Common myeloid progenitor, CD34-positive (primary cell): Measurements from ENCODE around the gene MSI2.

Source experiments
- CTCF ChIA-PET: fragments of 350-600 bp; sonication (Branson Sonifier 250); formaldehyde crosslinking; loops from one replicate; lab custom pipeline; 2021; ENCODE audit warnings: antibody characterized with exemption; lab: Charles Lee
- POLR2A ChIA-PET: fragments of 350-600 bp; sonication (Branson Sonifier 250); formaldehyde crosslinking; loops from one replicate; lab custom pipeline; 2021; ENCODE audit warnings: antibody characterized with exemption; lab: Charles Lee
- DNase-seq, 3 donors: peaks; one replicate each; pipeline versions ENCODE4 v3.0.0 to v3.0.0-alpha.2; 2013
- H3K27ac ChIP-seq, 2 experiments: 1 replicate in 1 of 2; 2 replicates in 1 of 2; pipeline ENCODE4 v1.7.0; 2013; ENCODE audit warnings: inconsistent platforms in 2 of 2, low read length in 2 of 2, mild to moderate bottlenecking in 2 of 2, low read depth in 1 of 2, moderate library complexity in 1 of 2; ENCODE audit not compliant: severe bottlenecking in 2 of 2, insufficient read depth in 1 of 2, poor library complexity in 1 of 2
- H3K27me3 ChIP-seq, 5 experiments: replicated peaks in 2 of 5; 1 replicate in 3 of 5; 2 replicates in 2 of 5; pipeline versions ENCODE4 v1.6.1 to v1.7.0; 2013; ENCODE audit warnings: low read length in 4 of 5, mild to moderate bottlenecking in 2 of 5, moderate library complexity in 2 of 5, inconsistent platforms in 1 of 5; ENCODE audit not compliant: insufficient read depth in 5 of 5, control insufficient read depth in 4 of 5
- H3K36me3 ChIP-seq, 4 experiments: 1 replicate in 2 of 4; 2 replicates in 2 of 4; pipeline versions ENCODE4 v1.6.1 to v1.7.0; 2013; ENCODE audit warnings: low read length in 3 of 4, control low read depth in 1 of 4, mild to moderate bottlenecking in 1 of 4; ENCODE audit not compliant: control insufficient read depth in 4 of 4, insufficient read depth in 4 of 4
- H3K4me1 ChIP-seq, 4 experiments: 1 replicate in 3 of 4; 2 replicates in 1 of 4; pipeline versions ENCODE4 v1.6.1 to v1.7.1; 2013; ENCODE audit warnings: low read length in 3 of 4, mild to moderate bottlenecking in 3 of 4, control low read depth in 1 of 4, inconsistent platforms in 1 of 4, moderate library complexity in 1 of 4; ENCODE audit not compliant: control insufficient read depth in 4 of 4, insufficient read depth in 4 of 4; ENCODE audit errors: control extremely low read depth in 1 of 4
- H3K4me3 ChIP-seq, 7 experiments: 1 replicate in 4 of 7; 2 replicates in 3 of 7; pipeline versions ENCODE4 v1.5.1 to v1.7.0; 2013; ENCODE audit warnings: mild to moderate bottlenecking in 7 of 7, low read length in 6 of 7, moderate library complexity in 6 of 7, inconsistent platforms in 2 of 7, low read depth in 2 of 7, control low read depth in 1 of 7; ENCODE audit not compliant: insufficient read depth in 4 of 7, control insufficient read depth in 1 of 7; ENCODE audit errors: extremely low read depth in 1 of 7
- H3K9me3 ChIP-seq, 5 experiments: 1 replicate in 4 of 5; 2 replicates in 1 of 5; pipeline versions ENCODE4 v1.6.1 to v1.7.1; 2013; ENCODE audit warnings: low read length in 4 of 5, mild to moderate bottlenecking in 2 of 5, inconsistent platforms in 1 of 5, low read depth in 1 of 5, moderate library complexity in 1 of 5; ENCODE audit not compliant: control insufficient read depth in 4 of 5, insufficient read depth in 2 of 5; ENCODE audit errors: control extremely low read depth in 1 of 5
- WGBS: methylation state at CpG from one replicate; pipeline ENCODE4 v1.1.5; 2013; ENCODE audit not compliant: insufficient coverage; 5-methylcytosine and 5-hydroxymethylcytosine counted together

MSI2 gene

DNA sequence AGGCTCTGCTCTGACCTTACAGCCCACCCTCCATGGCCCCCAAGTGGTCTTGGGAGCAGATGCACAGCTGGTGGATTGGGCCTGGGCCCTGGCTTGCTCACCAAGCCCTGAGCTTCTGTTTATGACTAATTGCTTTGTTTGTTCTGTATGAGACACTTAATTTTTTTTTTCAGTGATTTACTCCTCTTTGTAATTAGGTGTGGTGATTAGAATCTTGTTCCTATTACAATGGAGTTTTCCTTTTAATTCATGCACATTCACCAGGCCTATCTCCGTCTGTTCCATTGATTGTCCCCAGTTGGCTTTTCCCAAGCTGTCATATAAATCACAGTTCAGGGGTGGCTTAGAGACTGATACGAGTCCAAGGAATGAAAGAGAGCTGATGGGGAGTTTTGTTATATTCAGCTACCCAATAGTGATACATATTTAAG is 246.5 kb downstream of the MSI2 start:
- peaks cover 0 to 72% (median 46%) of the 10 kb centered on the region in 4 experiments for H3K4me1 ChIP-seq
- peaks cover 4 to 49% (median 9%) of the 10 kb centered on the region in 4 experiments for H3K36me3 ChIP-seq
- CTCF ChIA-PET, result interaction anchor here (1.5 kb wide), 1 partner anchor 13 kb away, joined by 4 read pairs; no protein-coding TSS in a partner anchor
- no peak overlapping the region for H3K27ac ChIP-seq
- no peaks in the 10 kb centered on the region for H3K9me3 ChIP-seq
- POLR2A ChIA-PET, result no interaction called here
- no peak for DNase-seq
- no CpG with 5 or more reads among the region's 2 CpGs for WGBS
- no peaks in the 10 kb centered on the region for H3K27me3 ChIP-seq
- H3K4me3 ChIP-seq, result no peak overlapping the region

DNA sequence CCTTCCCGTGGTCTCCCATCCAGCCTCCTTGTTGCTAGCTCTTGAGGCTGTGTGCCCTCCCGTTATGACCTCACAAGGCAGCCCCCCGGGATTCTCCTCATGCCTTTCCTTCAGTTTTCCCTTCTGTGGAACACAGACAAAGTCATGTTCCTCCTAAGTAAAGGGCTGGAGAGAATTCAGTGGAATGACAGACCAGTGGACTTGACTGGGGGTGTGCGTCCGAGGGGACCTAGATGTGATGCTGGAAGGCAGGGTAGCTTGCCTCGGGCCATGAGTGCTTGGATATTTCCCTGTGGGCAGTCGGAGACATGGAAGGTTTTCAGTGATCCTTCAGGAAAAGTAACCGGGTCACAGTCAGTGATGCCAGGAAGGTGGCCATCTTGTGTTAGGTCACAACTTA is 247.9 kb downstream of the MSI2 start:
- CTCF ChIA-PET, result interaction anchor here (1.5 to 1.9 kb wide), 2 partner anchors 11 to 15 kb away, joined by 4 to 5 read pairs; no protein-coding TSS in a partner anchor
- Histone ChIP-seq H3K9me3 (no peaks in the 10 kb centered on the region), H3K4me3 (no peak overlapping the region), H3K27ac (no peak overlapping the region), H3K36me3 (peaks cover 3 to 60% (median 7%) of the 10 kb centered on the region in 4 experiments), H3K4me1 (peaks cover 0 to 70% (median 43%) of the 10 kb centered on the region in 4 experiments), H3K27me3 (no peaks in the 10 kb centered on the region)
- DNase-seq, result no peak
- POLR2A ChIA-PET, result no interaction called here
- WGBS, result 94% methylated on average over 7 of the region's 8 CpGs

GRCh38 chr17:57505841-57506773 is 249.8 kb downstream of the MSI2 start:
- WGBS, result 81% methylated on average over 15 of the region's 21 CpGs
- no peak for DNase-seq
- Histone ChIP-seq H3K4me3 (no peak overlapping the region), H3K27me3 (no peaks in the 10 kb centered on the region), H3K9me3 (no peaks in the 10 kb centered on the region), H3K4me1 (peaks cover 0 to 67% (median 42%) of the 10 kb centered on the region in 4 experiments), H3K27ac (peak overlapping the region; percentile 13 to 41), H3K36me3 (peaks cover 3 to 61% (median 11%) of the 10 kb centered on the region in 4 experiments)
- ChIA-PET POLR2A (no interaction called here), CTCF (interaction anchor here (0.9 to 1.9 kb wide), 2 partner anchors 12 to 13 kb away, joined by 3 to 5 read pairs; no protein-coding TSS in a partner anchor)

DNA sequence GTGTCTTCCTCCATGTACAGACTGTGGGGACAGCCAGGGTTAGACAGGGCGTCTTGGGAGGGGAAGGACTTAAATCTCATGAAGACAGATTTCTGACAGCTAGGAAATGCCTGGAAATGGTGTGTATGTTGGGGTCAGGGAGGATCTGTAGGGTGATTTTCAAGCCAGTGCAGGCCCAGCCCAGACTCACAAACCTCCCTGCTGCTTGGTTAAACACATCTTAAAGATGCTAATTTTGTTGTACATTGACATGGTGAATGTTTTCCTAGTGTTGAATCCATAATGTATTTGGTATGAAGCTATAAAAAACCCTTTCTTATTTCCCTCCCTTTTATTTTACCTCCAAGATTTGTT is 250.4 kb downstream of the MSI2 start:
- H3K27ac ChIP-seq, result peak overlapping the region in 1 of 2 experiments; percentile 41
- H3K4me1 ChIP-seq, result peaks cover 0 to 69% (median 46%) of the 10 kb centered on the region in 4 experiments
- peaks cover 3 to 61% (median 15%) of the 10 kb centered on the region in 4 experiments for H3K36me3 ChIP-seq
- DNase-seq, result no peak
- H3K27me3 ChIP-seq, result no peaks in the 10 kb centered on the region
- WGBS, result no CpG with 5 or more reads among the region's 1 CpG
- CTCF ChIA-PET, result no interaction called here
- H3K4me3 ChIP-seq, result no peak overlapping the region
- no peaks in the 10 kb centered on the region for H3K9me3 ChIP-seq
- POLR2A ChIA-PET, result no interaction called here

- 83% methylated on average over 8 of the region's 8 CpGs for WGBS
- CTCF ChIA-PET, result interaction anchor here (1.8 kb wide), 1 partner anchor 10 kb away, joined by 4 read pairs; no protein-coding TSS in a partner anchor
- POLR2A ChIA-PET, result interaction anchor here (0.6 kb wide), 1 partner anchor 20 kb away, joined by 3 read pairs; no protein-coding TSS in a partner anchor
- Histone ChIP-seq H3K4me1 (peaks cover 0 to 73% (median 51%) of the 10 kb centered on the region in 4 experiments), H3K27ac (peak overlapping the region in 1 of 2 experiments; percentile 46), H3K27me3 (no peaks in the 10 kb centered on the region), H3K36me3 (peaks cover 3 to 64% (median 17%) of the 10 kb centered on the region in 4 experiments), H3K9me3 (no peaks in the 10 kb centered on the region), H3K4me3 (no peak overlapping the region)
- DNase-seq, result no peak
Observed at GRCh38 chr17:57507828-57508227, 251.5 kb downstream of the MSI2 start.

DNA sequence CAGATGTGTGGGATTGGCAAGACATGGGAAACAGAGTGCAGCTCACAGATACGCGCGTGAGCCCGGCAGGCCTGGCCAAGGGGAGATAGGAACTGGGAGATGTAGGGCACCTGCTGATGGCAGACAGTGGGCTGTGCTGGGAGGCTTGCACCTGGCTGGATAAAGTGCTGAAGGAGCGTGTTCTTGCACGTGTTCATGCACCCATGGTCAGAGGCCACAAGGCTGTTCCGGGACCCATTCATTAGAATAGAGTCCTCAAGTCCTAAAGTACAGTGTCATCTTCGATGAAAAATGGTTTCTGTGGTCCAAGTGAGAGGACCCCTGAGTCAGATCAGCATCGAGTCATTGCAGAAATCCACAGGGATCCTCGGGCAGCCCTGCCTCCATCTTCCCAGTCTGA is 252.3 kb downstream of the MSI2 start:
- 94% methylated on average over 10 of the region's 10 CpGs for WGBS
- H3K4me3 ChIP-seq, result no peak overlapping the region
- peaks cover under 1 to 76% (median 56%) of the 10 kb centered on the region in 4 experiments for H3K4me1 ChIP-seq
- no peaks in the 10 kb centered on the region for H3K9me3 ChIP-seq
- no peak for DNase-seq
- peaks cover 0 to 67% (median 17%) of the 10 kb centered on the region in 4 experiments for H3K36me3 ChIP-seq
- no peak overlapping the region for H3K27ac ChIP-seq
- CTCF ChIA-PET, result interaction anchor here (1.8 kb wide), 1 partner anchor 9 kb away, joined by 4 read pairs; no protein-coding TSS in a partner anchor
- POLR2A ChIA-PET, result interaction anchor here (0.6 kb wide), 2 partner anchors 21 to 23 kb away, joined by 3 read pairs; no protein-coding TSS in a partner anchor
- H3K27me3 ChIP-seq, result no peaks in the 10 kb centered on the region
